Renal pelvis (tissue), 4 donors: ENCODE measurements around the gene SLC24A5. TPM values are rescaled to one million over a fixed set of nuclear protein-coding genes. Genes with fewer than 3 reads are reported as not detected.
A peak's percentile ranks its signal among the peaks of the same experiment; 100 is the strongest.

ENCODE experiments used
- DNase-seq: peaks from one replicate; pipeline ENCODE4 v3.0.0-alpha.2; 2013
- polyA plus RNA-seq, 3 donors: library from polyadenylated mRNA; unstranded; fragments of 120-200 nt; gene quantifications; one replicate each; pipeline ENCODE4 v1.2.1, GENCODE V29; 2013; ENCODE audit not compliant: insufficient read length in 3 of 3

The SLC24A5 gene
- polyA plus RNA-seq, 3 donors, result 0.64 to 1.1 (median 0.65) TPM

- no peak for DNase-seq
Observed at GRCh38 chr15:48109856-48110531, 10.8 kb upstream of the SLC24A5 start.

GRCh38 chr15:48112242-48112641 is 8.5 kb upstream of the SLC24A5 start:
- DNase-seq, result peak; percentile 34

GRCh38 chr15:48119277-48119676 is 1.5 kb upstream of the SLC24A5 start:
- no peak for DNase-seq

GRCh38 chr15:48121849-48122248 is 1.1 kb downstream of the SLC24A5 start:
- DNase-seq, result no peak

GRCh38 chr15:48126667-48127355 is 6.0 kb downstream of the SLC24A5 start:
- no peak for DNase-seq

GRCh38 chr15:48131324-48131723 is 10.5 kb downstream of the SLC24A5 start:
- DNase-seq, result no peak

- no peak for DNase-seq
Observed at GRCh38 chr15:48132874-48133273, 12.1 kb downstream of the SLC24A5 start.

- no peak for DNase-seq
Observed at GRCh38 chr15:48143856-48144255, 23.1 kb downstream of the SLC24A5 start.

- DNase-seq, result no peak
Observed at GRCh38 chr15:48144889-48145288, 24.1 kb downstream of the SLC24A5 start.

GRCh38 chr15:48145923-48146322 is 25.1 kb downstream of the SLC24A5 start:
- no peak for DNase-seq

GRCh38 chr15:48147358-48147757 is 26.6 kb downstream of the SLC24A5 start:
- no peak for DNase-seq

- no peak for DNase-seq
Observed at GRCh38 chr15:48149858-48150257, 29.1 kb downstream of the SLC24A5 start.

GRCh38 chr15:48153526-48153925 is 32.7 kb downstream of the SLC24A5 start:
- no peak for DNase-seq

- no peak for DNase-seq
Observed at GRCh38 chr15:48168616-48169015, 47.8 kb downstream of the SLC24A5 start.

- no peak for DNase-seq
Observed at GRCh38 chr15:48170981-48171380, 50.2 kb downstream of the SLC24A5 start.

- no peak for DNase-seq
Observed at GRCh38 chr15:48175126-48175525, 54.3 kb downstream of the SLC24A5 start.

GRCh38 chr15:48176112-48176511 is 55.3 kb downstream of the SLC24A5 start:
- no peak for DNase-seq

- no peak for DNase-seq
Observed at GRCh38 chr15:48176957-48177356, 56.2 kb downstream of the SLC24A5 start.

GRCh38 chr15:48177383-48177765 is 56.6 kb downstream of the SLC24A5 start:
- DNase-seq, result peak; percentile 69

GRCh38 chr15:48177766-48178647 is 57.2 kb downstream of the SLC24A5 start, which contains the start of gene MYEF2:
MYEF2 (minus strand) TSS chr15:48178295; CDS start chr15:48178237, 58 bp downstream.
- peak; percentile 86 for DNase-seq

GRCh38 chr15:48178648-48178931 is 57.8 kb downstream of the SLC24A5 start:
- no peak for DNase-seq

GRCh38 chr15:48182749-48183148 is 62.0 kb downstream of the SLC24A5 start:
- no peak for DNase-seq

GRCh38 chr15:48185529-48185928 is 64.7 kb downstream of the SLC24A5 start:
- DNase-seq, result no peak
